Kidney (tissue), 14 donors: ENCODE measurements around the gene PLAC1. TPM values are rescaled to one million over a fixed set of nuclear protein-coding genes. Genes with fewer than 3 reads are reported as not detected.
A peak's percentile ranks its signal among the peaks of the same experiment; 100 is the strongest.

Experiments used
- DNase-seq, 5 donors: peaks; one replicate each; pipeline ENCODE4 v3.0.0-alpha.2; 2013 to 2020
- FAIRE-seq: peaks from 2 replicates; lab custom pipeline; 2012; peaks lifted over from hg19 to GRCh38; lab: Jason Lieb, UNC
- H3K27ac ChIP-seq, 2 donors: one replicate each; pipeline ENCODE4 v1.7.0; 2013; ENCODE audit warnings: low read depth in 2 of 2, low read length in 2 of 2, inconsistent platforms in 1 of 2
- H3K27me3 ChIP-seq: one replicate; pipeline ENCODE4 v1.7.1; 2013; ENCODE audit warnings: low read length, inconsistent platforms; ENCODE audit not compliant: control insufficient read depth, insufficient read depth
- H3K36me3 ChIP-seq, 3 donors: one replicate each; pipeline versions ENCODE4 v1.7.0 to v1.7.1; 2013; ENCODE audit warnings: low read length in 3 of 3, control low read depth in 1 of 3, inconsistent platforms in 1 of 3; ENCODE audit not compliant: insufficient read depth in 3 of 3, control insufficient read depth in 2 of 3
- H3K4me1 ChIP-seq, 3 donors: one replicate each; pipeline versions ENCODE4 v1.7.0 to v1.7.1; 2013; ENCODE audit warnings: low read length in 3 of 3, inconsistent platforms in 1 of 3, low read depth in 1 of 3; ENCODE audit not compliant: control insufficient read depth in 2 of 3, insufficient read depth in 2 of 3
- H3K4me3 ChIP-seq, 3 donors: one replicate each; pipeline versions ENCODE4 v1.7.0 to v1.8.1; 2013; ENCODE audit warnings: low read length in 3 of 3, control low read depth in 1 of 3, inconsistent platforms in 1 of 3
- H3K9ac ChIP-seq, 3 donors: one replicate each; pipeline versions ENCODE4 v1.7.0 to v1.7.1; 2013; ENCODE audit warnings: low read length in 3 of 3, control low read depth in 1 of 3, inconsistent platforms in 1 of 3
- H3K9me3 ChIP-seq, 3 donors: one replicate each; pipeline versions ENCODE4 v1.7.0 to v1.7.1; 2013; ENCODE audit warnings: low read length in 3 of 3, control low read depth in 1 of 3, inconsistent platforms in 1 of 3; ENCODE audit not compliant: control insufficient read depth in 2 of 3, insufficient read depth in 1 of 3
- CTCF ChIP-seq: IDR thresholded peaks from 3 replicates; pipeline ENCODE4 v1.5.1; 2012; ENCODE audit warnings: mild to moderate bottlenecking, moderate library complexity, borderline replicate concordance; ENCODE audit not compliant: insufficient read depth; ENCODE audit errors: extremely low read depth
- intact Hi-C: fragments of 100-400 bp; cut with DNase I; formaldehyde crosslinking; loops from one replicate; pipeline ENCODE4 v1.11.1; 2022
- polyA plus RNA-seq: library from polyadenylated mRNA; stranded (reverse); fragments of 350-450 nt; fragmentation: Illumina TruSeq; extraction: RNeasy Lipid Tissue Mini Kit (QIAGEN cat#74804); gene quantifications from one replicate; pipeline ENCODE4 v1.2.3, GENCODE V29; 2014; ENCODE audit warnings: low read depth, low replicate concordance; ENCODE audit not compliant: insufficient read depth
- total RNA-seq: library from RNA; stranded (reverse); fragmentation: NEBNext Ultra II Directional; extraction: Animal tissue kit (Norgen Biotek cat#: 25700); gene quantifications from one replicate; pipeline ENCODE4 v1.2.1, GENCODE V29; 2021
- donor health status: control.
- donor health status: control.
- donor health status: control.
- donor health status: control.
- donor health status: control.
- donor health status: DM: yes; HTN: yes; CAD: no.
- donor health status: Normal renal cell carcinoma (clear cell type).

The PLAC1 gene
- total and polyA plus RNA-seq, 2 donors from 2014 or later, result not detected

- Histone ChIP-seq H3K4me1 (no peaks in the 10 kb centered on the region), H3K9ac (no peak overlapping the region), H3K27ac (no peak overlapping the region), H3K27me3 (no peaks in the 10 kb centered on the region), H3K9me3 (no peaks in the 10 kb centered on the region), H3K4me3 (no peak overlapping the region), H3K36me3 (no peaks in the 10 kb centered on the region)
- FAIRE-seq (no peak), DNase-seq (no peak)
- no peak for TF ChIP-seq CTCF
- intact Hi-C loops, result no loop called here
Observed at GRCh38 chrX:134692233-134692632, 34.0 kb upstream of the PLAC1 start.

GRCh38 chrX:134691453-134691852, 33.2 kb upstream of the PLAC1 start:
- Histone ChIP-seq H3K4me3 (no peak overlapping the region), H3K4me1 (no peaks in the 10 kb centered on the region), H3K9ac (no peak overlapping the region), H3K9me3 (no peaks in the 10 kb centered on the region), H3K36me3 (no peaks in the 10 kb centered on the region), H3K27me3 (no peaks in the 10 kb centered on the region), H3K27ac (no peak overlapping the region)
- no peak for TF ChIP-seq CTCF
- intact Hi-C loops, result no loop called here
- DNase-seq (peak in 1 of 5 donors; percentile 15), FAIRE-seq (no peak)

GRCh38 chrX:134688839-134689238, 30.6 kb upstream of the PLAC1 start:
- TF ChIP-seq CTCF, result no peak
- Histone ChIP-seq H3K4me1 (no peaks in the 10 kb centered on the region), H3K27me3 (no peaks in the 10 kb centered on the region), H3K9ac (no peak overlapping the region), H3K27ac (no peak overlapping the region), H3K4me3 (no peak overlapping the region), H3K36me3 (no peaks in the 10 kb centered on the region), H3K9me3 (no peaks in the 10 kb centered on the region)
- DNase-seq, result no peak
- intact Hi-C loops, result no loop called here
- no peak for FAIRE-seq
